ENCODE data around the gene EYA2.

The EYA2 gene

DNA sequence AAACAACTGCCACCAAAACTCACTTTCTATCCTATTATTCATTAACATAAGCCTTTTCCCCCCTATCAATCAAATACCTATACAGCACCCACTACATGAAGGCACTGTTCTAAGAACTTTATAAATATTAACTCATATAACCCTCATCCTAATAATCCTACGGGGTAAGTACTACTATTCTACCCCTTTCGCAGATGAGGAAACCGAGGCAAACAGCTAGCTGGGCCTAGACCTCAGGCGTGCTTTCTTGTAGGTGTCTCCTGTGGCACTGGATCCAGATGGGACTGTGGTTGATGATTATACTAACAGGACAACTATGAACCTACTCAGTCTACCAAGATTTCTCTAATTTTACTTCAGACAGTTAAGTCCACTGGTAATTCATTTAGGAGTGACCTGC lies 330.2 kb downstream of the EYA2 start:
- Histone ChIP-seq H3K4me3 (no peak overlapping the region), H3K9me3 (ENCODE audit: low read depth, low read length) (no peaks in the 10 kb centered on the region), H3K36me3 (ENCODE audit: insufficient read depth, low read length) (peaks cover 48% of the 10 kb centered on the region), H3K9ac (ENCODE audit: insufficient read length) (no peak overlapping the region), H3K27ac (no peak overlapping the region)
- no peak for DNase-seq (ENCODE audit: low read depth, low spot score)
- TF ChIP-seq EZH2 (IDR thresholded peaks at IDR 0.05) (no peak), POLR2AphosphoS5 (IDR thresholded peaks at IDR 0.05; ENCODE audit: borderline replicate concordance, low read depth, low read length) (no peak)

GRCh38 chr20:47225458-47225857 lies 330.8 kb downstream of the EYA2 start:
- Histone ChIP-seq H3K4me3 (no peak overlapping the region), H3K9me3 (ENCODE audit: low read depth, low read length) (no peaks in the 10 kb centered on the region), H3K9ac (ENCODE audit: insufficient read length) (no peak overlapping the region), H3K36me3 (ENCODE audit: insufficient read depth, low read length) (peaks cover 43% of the 10 kb centered on the region), H3K27ac (no peak overlapping the region)
- TF ChIP-seq POLR2AphosphoS5 (IDR thresholded peaks at IDR 0.05; ENCODE audit: borderline replicate concordance, low read depth, low read length) (no peak), EZH2 (IDR thresholded peaks at IDR 0.05) (no peak), FOXP2 (optimal IDR thresholded peaks at IDR 0.05; ENCODE audit: control extremely low read depth, extremely low read length, insufficient read depth) (no peak)
- DNase-seq (ENCODE audit: low read depth, low spot score) = no peak

DNA sequence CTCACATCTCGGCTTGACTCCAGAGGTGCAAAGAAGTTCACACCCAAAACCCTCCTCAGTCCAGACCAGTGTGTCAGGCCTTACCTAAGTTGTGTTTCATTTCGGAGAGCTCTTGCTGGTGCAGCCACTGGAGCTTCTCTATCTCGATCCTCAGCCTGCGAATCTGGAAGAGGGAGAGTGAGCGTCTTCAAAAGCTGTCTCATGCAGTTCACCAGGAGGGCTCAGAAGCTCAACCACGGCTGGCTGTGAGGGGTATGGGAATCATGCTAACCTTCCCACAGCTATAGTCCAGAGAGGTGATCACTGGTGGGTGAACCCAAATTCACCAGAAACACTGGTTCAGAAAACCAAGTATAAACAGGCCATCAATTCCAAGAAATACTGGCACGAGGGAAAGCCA lies 332.5 kb downstream of the EYA2 start:
- Histone ChIP-seq H3K4me3 (no peak overlapping the region), H3K36me3 (ENCODE audit: insufficient read depth, low read length) (peaks cover 33% of the 10 kb centered on the region), H3K27ac (no peak overlapping the region), H3K9me3 (ENCODE audit: low read depth, low read length) (no peaks in the 10 kb centered on the region), H3K9ac (ENCODE audit: insufficient read length) (no peak overlapping the region)
- no peak for TF ChIP-seq EZH2 (IDR thresholded peaks at IDR 0.05)
- no peak for TF ChIP-seq FOXP2 (optimal IDR thresholded peaks at IDR 0.05; ENCODE audit: control extremely low read depth, extremely low read length, insufficient read depth)
- TF ChIP-seq POLR2AphosphoS5 (IDR thresholded peaks at IDR 0.05; ENCODE audit: borderline replicate concordance, low read depth, low read length) = no peak
- no peak for DNase-seq (ENCODE audit: low read depth, low spot score)

GRCh38 chr20:47227576-47227975 lies 332.9 kb downstream of the EYA2 start:
- H3K36me3 ChIP-seq (ENCODE audit: insufficient read depth, low read length) = peaks cover 33% of the 10 kb centered on the region
- no peak overlapping the region for H3K9ac ChIP-seq (ENCODE audit: insufficient read length)
- H3K4me3 ChIP-seq = no peak overlapping the region
- DNase-seq (ENCODE audit: low read depth, low spot score) = no peak
- H3K9me3 ChIP-seq (ENCODE audit: low read depth, low read length) = no peaks in the 10 kb centered on the region
- no peak for TF ChIP-seq FOXP2 (optimal IDR thresholded peaks at IDR 0.05; ENCODE audit: control extremely low read depth, extremely low read length, insufficient read depth)
- no peak for TF ChIP-seq POLR2AphosphoS5 (IDR thresholded peaks at IDR 0.05; ENCODE audit: borderline replicate concordance, low read depth, low read length)
- TF ChIP-seq EZH2 (IDR thresholded peaks at IDR 0.05) = no peak
- H3K27ac ChIP-seq = no peak overlapping the region

DNA sequence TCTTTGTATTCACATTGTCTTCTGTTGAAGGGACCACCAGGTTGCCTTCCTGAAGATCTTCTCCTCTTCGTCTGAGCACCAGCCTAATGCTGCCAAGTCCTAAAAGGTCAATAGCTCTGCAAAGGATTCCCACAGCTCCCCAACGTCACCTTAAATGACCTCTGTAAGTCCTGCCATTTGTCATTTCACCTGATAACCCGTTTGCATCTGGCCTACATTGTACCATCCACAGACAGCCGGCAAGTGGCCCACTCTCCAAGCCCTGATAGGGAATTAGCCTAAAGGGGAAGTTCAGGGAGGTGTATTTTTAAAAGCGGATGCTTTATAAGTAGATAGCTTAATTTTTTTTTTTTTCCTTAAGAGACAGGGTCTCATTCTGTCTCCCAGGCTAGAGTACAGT lies 334.0 kb downstream of the EYA2 start:
- H3K36me3 ChIP-seq (ENCODE audit: insufficient read depth, low read length) = peaks cover 38% of the 10 kb centered on the region
- TF ChIP-seq POLR2AphosphoS5 (IDR thresholded peaks at IDR 0.05; ENCODE audit: borderline replicate concordance, low read depth, low read length) (no peak), FOXP2 (optimal IDR thresholded peaks at IDR 0.05; ENCODE audit: control extremely low read depth, extremely low read length, insufficient read depth) (no peak), EZH2 (IDR thresholded peaks at IDR 0.05) (no peak)
- no peak for DNase-seq (ENCODE audit: low read depth, low spot score)
- H3K9ac ChIP-seq (ENCODE audit: insufficient read length) = no peak overlapping the region
- H3K9me3 ChIP-seq (ENCODE audit: low read depth, low read length) = no peaks in the 10 kb centered on the region
- no peak overlapping the region for H3K4me3 ChIP-seq
- no peak overlapping the region for H3K27ac ChIP-seq

- H3K27ac ChIP-seq = no peak overlapping the region
- no peak for TF ChIP-seq EZH2 (IDR thresholded peaks at IDR 0.05)
- no peak for TF ChIP-seq POLR2AphosphoS5 (IDR thresholded peaks at IDR 0.05; ENCODE audit: borderline replicate concordance, low read depth, low read length)
- no peak for TF ChIP-seq FOXP2 (optimal IDR thresholded peaks at IDR 0.05; ENCODE audit: control extremely low read depth, extremely low read length, insufficient read depth)
- H3K36me3 ChIP-seq (ENCODE audit: insufficient read depth, low read length) = peaks cover 42% of the 10 kb centered on the region
- no peak for DNase-seq (ENCODE audit: low read depth, low spot score)
- no peak overlapping the region for H3K4me3 ChIP-seq
- H3K9ac ChIP-seq (ENCODE audit: insufficient read length) = no peak overlapping the region
- H3K9me3 ChIP-seq (ENCODE audit: low read depth, low read length) = no peaks in the 10 kb centered on the region
These were observed 336.2 kb downstream of the EYA2 start for GRCh38 chr20:47230811-47231256.

- DNase-seq (ENCODE audit: low read depth, low spot score) = no peak
- TF ChIP-seq POLR2AphosphoS5 (IDR thresholded peaks at IDR 0.05; ENCODE audit: borderline replicate concordance, low read depth, low read length) (no peak), EZH2 (IDR thresholded peaks at IDR 0.05) (no peak), FOXP2 (optimal IDR thresholded peaks at IDR 0.05; ENCODE audit: control extremely low read depth, extremely low read length, insufficient read depth) (no peak)
- no peak overlapping the region for H3K27ac ChIP-seq
These were observed 336.9 kb downstream of the EYA2 start for GRCh38 chr20:47231382-47232039.

GRCh38 chr20:47232518-47232917 lies 337.9 kb downstream of the EYA2 start:
- no peak for TF ChIP-seq POLR2AphosphoS5 (IDR thresholded peaks at IDR 0.05; ENCODE audit: borderline replicate concordance, low read depth, low read length)
- no peak for TF ChIP-seq EZH2 (IDR thresholded peaks at IDR 0.05)
- TF ChIP-seq FOXP2 (optimal IDR thresholded peaks at IDR 0.05; ENCODE audit: control extremely low read depth, extremely low read length, insufficient read depth) = no peak
- Histone ChIP-seq H3K9ac (ENCODE audit: insufficient read length) (no peak overlapping the region), H3K27ac (no peak overlapping the region), H3K9me3 (ENCODE audit: low read depth, low read length) (no peaks in the 10 kb centered on the region), H3K36me3 (ENCODE audit: insufficient read depth, low read length) (peaks cover 47% of the 10 kb centered on the region), H3K4me3 (no peak overlapping the region)
- DNase-seq (ENCODE audit: low read depth, low spot score) = no peak

More at GRCh38 chr20:47231382-47232039, 336.9 kb downstream of the EYA2 start:
- Histone ChIP-seq H3K9ac (ENCODE audit: insufficient read length) (no peak overlapping the region), H3K4me3 (no peak overlapping the region), H3K36me3 (ENCODE audit: insufficient read depth, low read length) (peaks cover 46% of the 10 kb centered on the region), H3K9me3 (ENCODE audit: low read depth, low read length) (no peaks in the 10 kb centered on the region)

All from SK-N-MC (cell line).